GM21825 (cell line): ENCODE measurements around the gene PLCL1.

Experiments used
- ATAC-seq: cut with Tn5 transposase; IDR thresholded peaks from one replicate; pipeline ENCODE4 v1.9.1; 2021; ENCODE audit warnings: mild to moderate bottlenecking, moderate library complexity; ENCODE audit not compliant: unreplicated experiment

PLCL1 gene

GRCh38 chr2:197804049-197804757 is at the start of gene PLCL1:
PLCL1 (plus strand) TSS chr2:197804593.
- peak; percentile 100 for ATAC-seq

- ATAC-seq = no peak
Observed at GRCh38 chr2:197759013-197759412, 45.4 kb upstream of the PLCL1 start.

GRCh38 chr2:197759625-197760292 is 44.6 kb upstream of the PLCL1 start:
- no peak for ATAC-seq

GRCh38 chr2:197760293-197760657 is 44.1 kb upstream of the PLCL1 start:
- ATAC-seq = no peak

GRCh38 chr2:197777823-197778407 is 26.5 kb upstream of the PLCL1 start:
- no peak for ATAC-seq

GRCh38 chr2:197779261-197779660 is 25.1 kb upstream of the PLCL1 start:
- no peak for ATAC-seq

GRCh38 chr2:197782126-197782525 is 22.3 kb upstream of the PLCL1 start:
- no peak for ATAC-seq

GRCh38 chr2:197784956-197785941 is 19.1 kb upstream of the PLCL1 start, which contains the start of gene BOLL:
BOLL (minus strand) TSS chr2:197785319; CDS start chr2:197781850, 3,469 bp downstream.
- no peak for ATAC-seq

GRCh38 chr2:197786010-197786877 is 18.1 kb upstream of the PLCL1 start:
- peak; percentile 62 for ATAC-seq

GRCh38 chr2:197793456-197793855 is 10.9 kb upstream of the PLCL1 start:
- ATAC-seq = no peak

GRCh38 chr2:197795277-197795676 is 9.1 kb upstream of the PLCL1 start:
- no peak for ATAC-seq

GRCh38 chr2:197798187-197798586 is 6.2 kb upstream of the PLCL1 start:
- no peak for ATAC-seq

GRCh38 chr2:197799068-197799467 is 5.3 kb upstream of the PLCL1 start:
- ATAC-seq = no peak

- ATAC-seq = no peak
Observed at GRCh38 chr2:197800091-197800490, 4.3 kb upstream of the PLCL1 start.

GRCh38 chr2:197801033-197801432 is 3.4 kb upstream of the PLCL1 start:
- no peak for ATAC-seq

- peak; percentile 32 for ATAC-seq
Observed at GRCh38 chr2:197803033-197803444, 1.4 kb upstream of the PLCL1 start.

- ATAC-seq = peak; percentile 25
Observed at GRCh38 chr2:197804758-197805714, 643 bp downstream of the PLCL1 start.

- ATAC-seq = no peak
Observed at GRCh38 chr2:197805715-197806633, 1.6 kb downstream of the PLCL1 start.
